ENCODE results near the gene PER3. TPM values are rescaled to one million over a fixed set of nuclear protein-coding genes. Genes with fewer than 3 reads are reported as not detected.

PER3 gene
- total and polyA plus RNA-seq, 9 of the 15 experiments (the other 6 are each of a cell fraction or from before 2014, with no cell fraction given) = 11.9 to 22.5 (median 14.6) TPM

GRCh38 chr1:7752512-7753417 lies 31.3 kb upstream of the PER3 start (continued):
- peak; percentile 94 for TF ChIP-seq ARID3A (IDR thresholded peaks at IDR 0.05; ENCODE audit: borderline replicate concordance, low read depth, low read length)

GRCh38 chr1:7753641-7754040 lies 30.4 kb upstream of the PER3 start:
- no peak for FAIRE-seq
- no peaks in the 10 kb centered on the region for H3K9me1 ChIP-seq (ENCODE audit: control insufficient read depth, insufficient read depth, low read length)
- 1% methylated on average over 3 of the region's 3 CpGs for WGBS (ENCODE audit: insufficient coverage, low coverage, missing lambda C conversion rate)
- no peak overlapping the region for H3K9ac ChIP-seq (ENCODE audit: insufficient read depth in 1 of 2, low read depth in 2 of 2, low read length in 2 of 2)
- CTCF ChIA-PET (ENCODE audit: low intra/inter-chr PET ratio) = interaction anchor here (6.1 kb wide), 1 partner anchor 85 kb away, joined by 58 read pairs; no protein-coding TSS in a partner anchor
- no peak overlapping the region for H3K27ac ChIP-seq (ENCODE audit: extremely low read depth, low read depth, low read length)
- no peaks in the 10 kb centered on the region for H3K4me1 ChIP-seq (replicated peaks in 1 of 2; ENCODE audit: control insufficient read depth in 2 of 2, insufficient read depth in 2 of 2, low read length in 2 of 2)
- H2AFZ ChIP-seq (ENCODE audit: low read depth, low read length) = no peak overlapping the region
- no peak for ATAC-seq
- no peaks in the 10 kb centered on the region for H3K36me3 ChIP-seq (ENCODE audit: control insufficient read depth, insufficient read depth, low read length)
- no peak overlapping the region for H3K4me3 ChIP-seq
- intact Hi-C loops (cut with micrococcal nuclease) = loop anchor here (5.0 kb wide), 1 partner anchor 149 kb away; no protein-coding TSS in a partner anchor
- peak in 1 of 2 experiments; percentile 79; a peak in 2 of 4 replicates for TF ChIP-seq SRF (CRISPR knock-in tag; IDR thresholded peaks at IDR 0.05)
- TF ChIP-seq ZFX (CRISPR knock-in tag; IDR thresholded peaks at IDR 0.05) = no peak
- in situ Hi-C loops (cut with MboI) = loop anchor here (5.0 kb wide), 1 partner anchor 81 kb away; no protein-coding TSS in a partner anchor
- no peaks in the 10 kb centered on the region for H3K9me3 ChIP-seq (replicated peaks; ENCODE audit: control insufficient read depth, insufficient read depth, low read depth, low read length)
- no peak for DNase-seq (ENCODE audit: extremely low read depth in 1 of 4, low spot score in 3 of 4)
- no peaks in the 10 kb centered on the region for H3K79me2 ChIP-seq (ENCODE audit: control insufficient read depth, insufficient read depth, low read length)
- H3K4me2 ChIP-seq (ENCODE audit: insufficient read depth, low read length) = no peak overlapping the region
- 0 out of 2 replicates have a peak, but pooled peaks cover 5% of the 10 kb centered on the region for H4K20me1 ChIP-seq (replicated peaks; ENCODE audit: control insufficient read depth, insufficient read depth, low read length)
- H3K27me3 ChIP-seq (ENCODE audit: control insufficient read depth in 2 of 2, insufficient read depth in 2 of 2, low read length in 2 of 2) = peaks cover 17 to 33% of the 10 kb centered on the region in 2 experiments
- no TSS peak for BruUV-seq (replicated peaks)
- POLR2A ChIA-PET = interaction anchor here (1.2 to 1.4 kb wide), 2 partner anchors 11 to 36 kb away, joined by 3 to 5 read pairs; no protein-coding TSS in a partner anchor

Measured in K562 (cell line).